VCaP (cell line): ENCODE measurements around the gene RAD17.
"Not testable (repeated sequence)": the region's sequence is repeated elsewhere in the genome, so short reads cannot be mapped to it uniquely, and the experiment has no call there.

Experiments
- H3K27ac ChIP-seq: fragments of 450-650 bp; 2 replicates; pipeline ENCODE4 v1.5.1; 2017
- TF ChIP-seq, protein P1 (sequence below): fragments of 450-650 bp; conservative IDR thresholded peaks from 2 replicates; pipeline ENCODE4 v1.5.1; 2017; ENCODE audit warnings: mild to moderate bottlenecking, moderate library complexity

RAD17 gene

DNA sequence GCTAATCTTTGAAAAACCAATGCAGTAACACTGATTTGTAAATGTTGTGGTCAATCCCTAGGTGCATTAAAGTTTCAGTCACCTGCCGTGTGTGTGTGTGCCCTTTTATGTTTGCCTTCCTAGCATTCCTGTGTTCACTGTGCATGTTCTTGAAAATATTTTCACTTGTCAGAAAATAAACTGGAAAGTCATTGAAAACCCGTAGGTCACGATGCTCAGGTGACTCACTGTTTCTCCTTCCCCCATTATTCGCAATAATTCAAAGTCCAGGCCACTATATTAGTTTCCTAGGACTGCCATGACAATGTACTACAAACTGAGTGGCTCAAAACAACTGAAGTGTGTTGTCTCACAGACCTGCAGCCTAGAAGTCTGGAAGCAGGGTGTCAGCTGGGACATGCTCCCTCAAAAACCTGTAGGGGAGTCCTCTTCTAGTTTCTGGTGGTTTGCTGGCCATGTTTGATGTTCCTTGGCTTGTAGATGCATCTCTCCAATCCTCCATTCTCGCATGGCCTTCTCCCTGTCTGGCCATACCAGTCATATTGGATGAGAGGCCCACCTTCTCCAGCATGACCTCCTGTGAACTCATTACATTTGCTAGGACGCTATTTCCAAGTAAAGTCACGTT, 74.6 kb downstream of the RAD17 start:
- TF ChIP-seq, protein P1, sequence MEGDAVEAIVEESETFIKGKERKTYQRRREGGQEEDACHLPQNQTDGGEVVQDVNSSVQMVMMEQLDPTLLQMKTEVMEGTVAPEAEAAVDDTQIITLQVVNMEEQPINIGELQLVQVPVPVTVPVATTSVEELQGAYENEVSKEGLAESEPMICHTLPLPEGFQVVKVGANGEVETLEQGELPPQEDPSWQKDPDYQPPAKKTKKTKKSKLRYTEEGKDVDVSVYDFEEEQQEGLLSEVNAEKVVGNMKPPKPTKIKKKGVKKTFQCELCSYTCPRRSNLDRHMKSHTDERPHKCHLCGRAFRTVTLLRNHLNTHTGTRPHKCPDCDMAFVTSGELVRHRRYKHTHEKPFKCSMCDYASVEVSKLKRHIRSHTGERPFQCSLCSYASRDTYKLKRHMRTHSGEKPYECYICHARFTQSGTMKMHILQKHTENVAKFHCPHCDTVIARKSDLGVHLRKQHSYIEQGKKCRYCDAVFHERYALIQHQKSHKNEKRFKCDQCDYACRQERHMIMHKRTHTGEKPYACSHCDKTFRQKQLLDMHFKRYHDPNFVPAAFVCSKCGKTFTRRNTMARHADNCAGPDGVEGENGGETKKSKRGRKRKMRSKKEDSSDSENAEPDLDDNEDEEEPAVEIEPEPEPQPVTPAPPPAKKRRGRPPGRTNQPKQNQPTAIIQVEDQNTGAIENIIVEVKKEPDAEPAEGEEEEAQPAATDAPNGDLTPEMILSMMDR = no peak
- H3K27ac ChIP-seq = no peak overlapping the region

DNA sequence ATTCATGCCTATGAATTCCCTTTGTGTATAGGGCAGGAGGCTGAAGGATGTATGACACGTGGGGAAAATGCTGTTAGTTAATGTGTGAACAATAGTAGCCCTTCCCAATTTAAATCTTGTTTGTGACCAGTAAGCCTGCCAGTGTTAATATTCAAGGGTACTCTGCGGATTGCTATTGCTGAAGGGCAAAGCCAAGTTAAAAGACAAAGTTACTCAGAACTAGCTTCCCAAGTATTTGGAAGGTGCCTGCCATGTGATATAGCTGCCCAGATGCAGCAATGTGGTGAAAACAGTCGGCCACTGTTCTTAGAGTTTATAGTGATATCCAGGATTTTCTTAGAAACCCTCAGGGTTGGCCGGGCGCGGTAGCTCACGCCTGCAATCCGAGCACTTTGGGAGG, 79.9 kb downstream of the RAD17 start:
- no peak overlapping the region for H3K27ac ChIP-seq
- TF ChIP-seq, protein P1 = no peak

DNA sequence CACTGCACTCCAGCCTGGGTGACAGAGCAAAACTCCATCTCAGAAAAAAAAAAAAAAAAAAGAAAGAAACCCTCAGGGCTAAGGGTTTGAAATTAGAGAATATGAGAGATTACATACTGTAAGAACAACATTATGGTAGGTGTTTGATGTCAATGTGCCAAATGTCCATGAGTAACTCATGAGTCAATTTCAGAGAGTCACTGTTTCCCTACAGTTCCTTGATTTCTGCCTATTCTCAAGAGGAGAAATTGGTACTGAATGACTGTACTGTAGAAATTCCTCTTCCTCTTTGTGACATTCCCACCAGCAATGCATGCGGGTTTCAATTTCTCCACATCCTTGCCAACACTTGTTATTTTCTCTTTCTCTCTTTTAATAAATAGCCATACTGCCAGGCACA, 80.5 kb downstream of the RAD17 start:
- H3K27ac ChIP-seq = peak overlapping the region; percentile 89; the same call in 1 of the 2 replicates
- TF ChIP-seq, protein P1 = no peak

- H3K27ac ChIP-seq = peak overlapping the region; percentile 89; the same call in 1 of the 2 replicates
Observed at GRCh38 chr5:69450527-69450926, 80.9 kb downstream of the RAD17 start.

DNA sequence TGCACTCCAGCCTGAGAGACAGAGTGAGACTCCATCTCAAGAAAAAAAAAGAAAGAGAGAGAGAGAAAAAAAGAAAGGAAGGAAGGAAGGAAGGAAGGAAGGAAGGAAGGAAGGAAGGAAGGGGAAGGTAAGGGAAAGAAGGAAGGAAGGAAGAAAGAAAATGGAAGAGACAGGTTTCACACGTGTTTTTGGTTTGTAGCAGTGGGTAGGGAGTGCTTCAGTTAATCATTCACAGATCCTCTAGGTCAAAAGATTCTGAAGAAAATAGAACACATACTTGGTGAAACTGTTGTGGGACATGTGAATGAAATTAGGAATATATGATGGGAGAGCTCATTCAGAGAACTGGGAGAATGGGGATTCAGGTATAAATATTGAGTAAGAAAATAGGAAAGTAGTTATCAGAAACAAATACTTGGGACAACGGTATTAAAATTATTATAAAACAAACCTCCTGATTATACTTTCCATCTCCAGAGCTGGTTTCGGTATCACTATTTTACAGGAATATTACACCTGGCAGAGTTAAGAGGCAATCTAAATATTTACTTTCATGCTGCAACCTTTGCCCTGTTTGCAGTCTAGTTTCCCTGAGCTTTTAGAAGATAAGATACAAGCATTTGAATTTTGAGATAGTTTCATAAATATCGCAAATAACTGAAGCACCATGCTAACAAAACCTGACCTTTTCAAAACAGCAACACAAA, 82.5 kb downstream of the RAD17 start:
- H3K27ac ChIP-seq = peak overlapping the region; percentile 89
- TF ChIP-seq, protein P1 = no peak

GRCh38 chr5:69453487-69453886, 83.9 kb downstream of the RAD17 start:
- H3K27ac ChIP-seq = peak overlapping the region; percentile 89; the same call in 1 of the 2 replicates

- H3K27ac ChIP-seq = 0 out of 2 replicates have a peak overlapping the region, but pooled peaks have one; percentile 9
- TF ChIP-seq, protein P1 = no peak
Observed at GRCh38 chr5:69454460-69455249, 85.0 kb downstream of the RAD17 start.

- not testable (repeated sequence) for H3K27ac ChIP-seq
Observed at GRCh38 chr5:69455428-69455988, 85.9 kb downstream of the RAD17 start.
